ENCODE results near the gene ANKRD62. TPM values are rescaled to one million over a fixed set of nuclear protein-coding genes. Genes with fewer than 3 reads are reported as not detected.

The ANKRD62 gene
- total RNA-seq, 1 donor from 2014 or later = not detected

DNA sequence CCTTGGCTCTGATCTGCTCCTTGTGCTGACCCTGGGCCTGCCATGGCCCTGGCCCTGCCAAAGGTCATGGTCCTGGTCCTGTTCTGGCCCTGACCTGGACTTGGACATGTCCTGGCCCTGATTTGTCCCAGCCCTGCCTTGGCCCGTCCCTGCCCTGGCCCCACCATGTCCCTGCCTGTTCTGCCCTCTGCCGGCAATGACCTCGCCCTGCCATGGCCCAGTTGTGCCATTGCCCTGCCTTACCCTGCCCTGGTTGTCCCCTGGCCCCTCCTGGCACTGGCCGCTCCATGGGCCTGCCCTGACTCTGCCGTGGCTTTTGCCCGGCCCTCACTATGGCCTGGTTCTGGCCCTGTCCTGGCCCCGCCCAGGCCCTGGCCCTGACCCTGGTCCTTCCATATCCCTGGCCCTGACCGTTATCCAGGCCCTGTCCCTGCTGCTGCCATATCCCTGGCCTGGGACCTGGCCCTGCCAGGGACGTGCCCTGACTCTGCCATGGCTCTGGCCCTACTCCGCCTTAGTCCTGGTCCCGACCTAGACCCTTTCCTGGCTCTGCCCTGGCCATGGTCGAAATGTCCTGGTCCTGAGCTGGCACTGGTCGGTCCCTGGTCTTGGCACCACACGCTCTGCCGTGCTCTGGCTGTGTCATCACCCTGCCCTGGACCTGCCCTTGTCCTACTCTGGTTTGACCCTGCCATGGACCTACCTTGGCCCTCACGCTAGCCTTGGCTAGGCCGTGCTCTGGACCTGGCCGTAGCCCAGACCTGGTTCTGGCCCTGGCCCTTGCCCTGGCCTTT, 6.8 kb upstream of the ANKRD62 start:
- Histone ChIP-seq H3K27ac (no peak overlapping the region), H3K36me3 (no peaks in the 10 kb centered on the region)
- no peak for DNase-seq (ENCODE audit: low spot score in 2 of 2)

DNA sequence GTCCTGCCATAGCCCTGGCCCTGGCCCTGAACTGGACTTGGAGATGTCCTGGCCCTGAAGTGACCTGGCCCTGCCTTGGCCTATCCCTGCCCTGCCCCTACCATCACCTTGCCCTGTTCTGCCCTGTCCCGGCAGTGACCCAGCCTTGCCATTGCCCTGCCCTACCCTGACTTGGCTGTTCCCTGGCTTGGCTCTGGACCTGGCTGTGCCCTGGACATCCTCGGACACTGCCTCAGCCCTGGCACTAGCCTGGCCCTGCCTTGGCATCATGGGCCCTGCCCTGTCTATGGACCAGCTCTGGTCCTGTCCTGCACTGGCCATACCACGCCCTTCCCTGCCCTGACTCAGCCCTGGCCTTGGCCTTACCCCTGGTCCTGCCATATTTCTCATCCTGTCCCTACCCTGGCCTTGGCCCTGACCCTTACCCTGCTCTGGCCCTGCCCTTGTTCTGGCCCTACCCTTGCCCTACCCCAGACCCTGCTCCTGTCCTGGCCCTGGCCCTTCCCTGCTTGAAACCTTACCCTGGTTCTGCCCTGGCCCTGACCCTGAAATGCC, 6.1 kb upstream of the ANKRD62 start:
- no peak overlapping the region for H3K27ac ChIP-seq
- intact Hi-C loops (cut with DNase I) = no loop called here
- no peak for DNase-seq (ENCODE audit: low spot score in 2 of 2)
- no peaks in the 10 kb centered on the region for H3K4me1 ChIP-seq
- H3K9me3 ChIP-seq = no peaks in the 10 kb centered on the region
- TF ChIP-seq, protein P1, sequence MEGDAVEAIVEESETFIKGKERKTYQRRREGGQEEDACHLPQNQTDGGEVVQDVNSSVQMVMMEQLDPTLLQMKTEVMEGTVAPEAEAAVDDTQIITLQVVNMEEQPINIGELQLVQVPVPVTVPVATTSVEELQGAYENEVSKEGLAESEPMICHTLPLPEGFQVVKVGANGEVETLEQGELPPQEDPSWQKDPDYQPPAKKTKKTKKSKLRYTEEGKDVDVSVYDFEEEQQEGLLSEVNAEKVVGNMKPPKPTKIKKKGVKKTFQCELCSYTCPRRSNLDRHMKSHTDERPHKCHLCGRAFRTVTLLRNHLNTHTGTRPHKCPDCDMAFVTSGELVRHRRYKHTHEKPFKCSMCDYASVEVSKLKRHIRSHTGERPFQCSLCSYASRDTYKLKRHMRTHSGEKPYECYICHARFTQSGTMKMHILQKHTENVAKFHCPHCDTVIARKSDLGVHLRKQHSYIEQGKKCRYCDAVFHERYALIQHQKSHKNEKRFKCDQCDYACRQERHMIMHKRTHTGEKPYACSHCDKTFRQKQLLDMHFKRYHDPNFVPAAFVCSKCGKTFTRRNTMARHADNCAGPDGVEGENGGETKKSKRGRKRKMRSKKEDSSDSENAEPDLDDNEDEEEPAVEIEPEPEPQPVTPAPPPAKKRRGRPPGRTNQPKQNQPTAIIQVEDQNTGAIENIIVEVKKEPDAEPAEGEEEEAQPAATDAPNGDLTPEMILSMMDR (IDR thresholded peaks at IDR 0.05) = no peak
- no peaks in the 10 kb centered on the region for H3K36me3 ChIP-seq
- no peaks in the 10 kb centered on the region for H3K27me3 ChIP-seq
- no peak overlapping the region for H3K4me3 ChIP-seq

More for the DNA sequence above, 6.8 kb upstream of the ANKRD62 start:
- H3K4me3 ChIP-seq = no peak overlapping the region
- H3K9me3 ChIP-seq = no peaks in the 10 kb centered on the region
- no peaks in the 10 kb centered on the region for H3K27me3 ChIP-seq
- no peaks in the 10 kb centered on the region for H3K4me1 ChIP-seq
- TF ChIP-seq, protein P1 (IDR thresholded peaks at IDR 0.05) = no peak
- intact Hi-C loops (cut with DNase I) = no loop called here

DNA sequence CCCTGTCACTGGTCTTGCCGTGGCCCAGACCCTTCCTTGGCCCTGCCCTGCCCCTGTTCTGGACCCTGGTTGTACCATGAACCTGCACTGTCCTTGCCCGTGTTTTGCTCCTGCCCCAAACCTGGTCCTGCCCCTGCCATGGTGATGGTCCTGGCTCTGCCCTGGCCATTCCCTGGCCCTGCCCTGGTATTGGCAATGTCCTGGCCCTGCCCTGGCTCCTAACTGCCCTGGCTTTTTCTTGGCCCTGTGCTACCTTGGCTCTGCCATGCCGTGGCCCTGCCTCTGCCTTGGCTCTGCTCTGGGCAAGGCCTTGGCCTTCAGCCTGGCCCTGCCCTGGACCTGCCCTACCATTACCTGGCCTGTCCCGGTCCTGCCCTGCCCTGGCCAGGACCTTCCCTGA, 5.5 kb upstream of the ANKRD62 start:
- TF ChIP-seq, protein P1 (IDR thresholded peaks at IDR 0.05) = no peak
- H3K36me3 ChIP-seq = no peaks in the 10 kb centered on the region
- no peak for DNase-seq (ENCODE audit: low spot score in 2 of 2)
- intact Hi-C loops (cut with DNase I) = no loop called here
- no peak overlapping the region for H3K27ac ChIP-seq
- no peaks in the 10 kb centered on the region for H3K27me3 ChIP-seq
- H3K9me3 ChIP-seq = no peaks in the 10 kb centered on the region
- H3K4me1 ChIP-seq = no peaks in the 10 kb centered on the region
- no peak overlapping the region for H3K4me3 ChIP-seq

DNA sequence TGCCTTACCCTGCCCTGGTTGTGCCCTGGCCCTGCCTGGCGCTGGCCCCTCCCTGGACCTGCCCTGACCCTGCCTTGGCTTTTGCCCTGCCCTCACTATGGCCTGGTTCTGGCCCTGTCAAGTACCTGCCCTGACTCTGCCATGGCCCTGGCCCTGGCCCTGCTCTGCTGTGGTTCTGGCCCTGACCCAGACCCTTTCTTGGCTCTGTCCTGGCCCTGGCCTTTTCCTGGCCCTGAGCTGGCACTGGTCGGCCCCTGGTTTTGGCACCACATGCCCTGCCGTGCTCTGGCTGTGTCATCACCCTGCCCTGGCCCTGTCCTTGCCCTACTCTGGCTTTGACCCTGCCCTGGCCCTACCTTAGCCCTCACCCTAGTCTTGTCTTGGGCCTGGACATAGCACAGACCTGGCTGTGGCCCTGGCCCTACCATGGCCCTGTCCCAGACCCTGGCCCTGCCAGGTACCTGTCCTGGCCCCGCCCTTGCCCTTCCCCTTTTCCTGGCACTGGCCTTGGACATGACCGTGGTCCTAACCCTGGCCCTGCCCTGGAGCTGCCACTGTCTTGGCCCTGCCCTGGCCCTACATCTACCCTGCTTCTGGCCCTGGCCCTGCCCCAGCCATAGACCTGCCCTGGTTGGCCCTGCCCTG, 4.8 kb upstream of the ANKRD62 start:
- no peak for DNase-seq (ENCODE audit: low spot score in 2 of 2)
- Histone ChIP-seq H3K27ac (no peak overlapping the region), H3K36me3 (no peaks in the 10 kb centered on the region), H3K4me1 (no peaks in the 10 kb centered on the region), H3K4me3 (no peak overlapping the region), H3K27me3 (no peaks in the 10 kb centered on the region), H3K9me3 (no peaks in the 10 kb centered on the region)
- intact Hi-C loops (cut with DNase I) = no loop called here
- TF ChIP-seq, protein P1 (IDR thresholded peaks at IDR 0.05) = no peak

DNA sequence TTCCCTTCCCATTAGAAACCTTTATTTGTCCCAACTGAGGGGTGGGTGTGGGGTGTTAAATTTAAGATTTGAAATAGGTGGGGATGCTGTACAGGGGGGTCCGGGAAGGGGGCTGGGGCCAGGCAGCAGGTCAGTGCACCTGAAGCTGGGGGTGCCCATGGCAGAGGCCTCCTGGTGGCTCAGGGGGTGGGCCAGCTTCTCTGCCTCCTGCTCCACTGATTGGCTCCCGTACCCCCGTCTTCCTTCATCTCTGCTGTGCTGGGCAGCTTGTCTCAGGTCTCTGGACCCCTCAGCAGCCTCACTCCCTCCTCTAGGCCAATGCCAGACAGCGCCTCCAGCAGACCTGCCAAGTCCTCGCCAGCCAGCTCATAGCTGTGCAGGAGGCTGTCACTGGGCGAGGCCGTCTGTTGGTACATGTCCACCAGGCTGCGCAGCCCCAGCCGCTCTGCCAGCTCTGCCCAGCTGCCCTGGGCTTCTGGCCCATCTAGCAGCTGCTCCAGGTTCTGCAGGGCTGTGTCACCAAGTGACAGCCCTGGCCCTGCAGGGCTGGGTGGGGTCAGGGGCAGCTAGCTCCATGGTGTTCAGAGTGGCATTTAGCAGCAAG, 2.0 kb upstream of the ANKRD62 start:
- Histone ChIP-seq H3K4me1 (no peaks in the 10 kb centered on the region), H3K36me3 (no peaks in the 10 kb centered on the region), H3K27ac (no peak overlapping the region), H3K9me3 (no peaks in the 10 kb centered on the region), H3K4me3 (no peak overlapping the region), H3K27me3 (no peaks in the 10 kb centered on the region)
- TF ChIP-seq, protein P1 (IDR thresholded peaks at IDR 0.05) = no peak
- DNase-seq (ENCODE audit: low spot score in 2 of 2) = no peak
- intact Hi-C loops (cut with DNase I) = no loop called here
